ENCODE data around the gene FOXL3.

The FOXL3 gene

GRCh38 chr7:297611-298374 lies 7.8 kb downstream of the FOXL3 start:
- no peak for DNase-seq (ENCODE audit: low read depth, low spot score)
- no peak overlapping the region for H3K4me3 ChIP-seq (ENCODE audit: low read length)

GRCh38 chr7:298375-298702 lies 8.4 kb downstream of the FOXL3 start:
- no peak for DNase-seq (ENCODE audit: low read depth, low spot score)

GRCh38 chr7:298743-299142 lies 8.8 kb downstream of the FOXL3 start:
- no peak overlapping the region for H3K4me3 ChIP-seq (ENCODE audit: low read length)
- no peak for DNase-seq (ENCODE audit: low read depth, low spot score)

More at GRCh38 chr7:298375-298702, 8.4 kb downstream of the FOXL3 start:
- H3K4me3 ChIP-seq (ENCODE audit: low read length) = no peak overlapping the region

GRCh38 chr7:299169-299568 lies 9.2 kb downstream of the FOXL3 start:
- H3K4me3 ChIP-seq (ENCODE audit: low read length) = no peak overlapping the region
- no peak for DNase-seq (ENCODE audit: low read depth, low spot score)

GRCh38 chr7:299628-300027 lies 9.7 kb downstream of the FOXL3 start:
- DNase-seq (ENCODE audit: low read depth, low spot score) = no peak
- no peak overlapping the region for H3K4me3 ChIP-seq (ENCODE audit: low read length)

- no peak overlapping the region for H3K4me3 ChIP-seq (ENCODE audit: low read length)
- no peak for DNase-seq (ENCODE audit: low read depth, low spot score)
Measured at GRCh38 chr7:300048-300447, 10.1 kb downstream of the FOXL3 start.

GRCh38 chr7:300546-301290 lies 10.7 kb downstream of the FOXL3 start:
- DNase-seq (ENCODE audit: low read depth, low spot score) = no peak
- H3K4me3 ChIP-seq (ENCODE audit: low read length) = no peak overlapping the region

GRCh38 chr7:301291-302053 lies 11.5 kb downstream of the FOXL3 start:
- H3K4me3 ChIP-seq (ENCODE audit: low read length) = no peak overlapping the region
- no peak for DNase-seq (ENCODE audit: low read depth, low spot score)

GRCh38 chr7:302054-302992 lies 12.4 kb downstream of the FOXL3 start:
- no peak for DNase-seq (ENCODE audit: low read depth, low spot score)

GRCh38 chr7:303425-303824 lies 13.5 kb downstream of the FOXL3 start:
- no peak overlapping the region for H3K4me3 ChIP-seq (ENCODE audit: low read length)
- no peak for DNase-seq (ENCODE audit: low read depth, low spot score)

More at GRCh38 chr7:302054-302992, 12.4 kb downstream of the FOXL3 start:
- H3K4me3 ChIP-seq (ENCODE audit: low read length) = no peak overlapping the region

GRCh38 chr7:303884-304573 lies 14.1 kb downstream of the FOXL3 start:
- no peak overlapping the region for H3K4me3 ChIP-seq (ENCODE audit: low read length)
- no peak for DNase-seq (ENCODE audit: low read depth, low spot score)

GRCh38 chr7:304574-305409 lies 14.8 kb downstream of the FOXL3 start:
- no peak overlapping the region for H3K4me3 ChIP-seq (ENCODE audit: low read length)
- DNase-seq (ENCODE audit: low read depth, low spot score) = no peak

GRCh38 chr7:305410-306151 lies 15.6 kb downstream of the FOXL3 start:
- DNase-seq (ENCODE audit: low read depth, low spot score) = no peak
- no peak overlapping the region for H3K4me3 ChIP-seq (ENCODE audit: low read length)

- no peak overlapping the region for H3K4me3 ChIP-seq (ENCODE audit: low read length)
- DNase-seq (ENCODE audit: low read depth, low spot score) = no peak
Measured at GRCh38 chr7:307970-308369, 18.0 kb downstream of the FOXL3 start.

GRCh38 chr7:309586-310228 lies 19.7 kb downstream of the FOXL3 start:
- H3K4me3 ChIP-seq (ENCODE audit: low read length) = no peak overlapping the region
- no peak for DNase-seq (ENCODE audit: low read depth, low spot score)

GRCh38 chr7:311131-311680 lies 21.2 kb downstream of the FOXL3 start:
- no peak for DNase-seq (ENCODE audit: low read depth, low spot score)

More at GRCh38 chr7:311131-311680, 21.2 kb downstream of the FOXL3 start:
- no peak overlapping the region for H3K4me3 ChIP-seq (ENCODE audit: low read length)

Data from Jurkat, Clone E6-1 (cell line).